HS-27A (cell line): ENCODE data around the gene TBX5.

Experiments
- DNase-seq: peaks from one replicate; pipeline ENCODE4 v3.0.0-alpha.2; 2012; ENCODE audit warnings: low read depth, missing footprints

Gene TBX5

DNA sequence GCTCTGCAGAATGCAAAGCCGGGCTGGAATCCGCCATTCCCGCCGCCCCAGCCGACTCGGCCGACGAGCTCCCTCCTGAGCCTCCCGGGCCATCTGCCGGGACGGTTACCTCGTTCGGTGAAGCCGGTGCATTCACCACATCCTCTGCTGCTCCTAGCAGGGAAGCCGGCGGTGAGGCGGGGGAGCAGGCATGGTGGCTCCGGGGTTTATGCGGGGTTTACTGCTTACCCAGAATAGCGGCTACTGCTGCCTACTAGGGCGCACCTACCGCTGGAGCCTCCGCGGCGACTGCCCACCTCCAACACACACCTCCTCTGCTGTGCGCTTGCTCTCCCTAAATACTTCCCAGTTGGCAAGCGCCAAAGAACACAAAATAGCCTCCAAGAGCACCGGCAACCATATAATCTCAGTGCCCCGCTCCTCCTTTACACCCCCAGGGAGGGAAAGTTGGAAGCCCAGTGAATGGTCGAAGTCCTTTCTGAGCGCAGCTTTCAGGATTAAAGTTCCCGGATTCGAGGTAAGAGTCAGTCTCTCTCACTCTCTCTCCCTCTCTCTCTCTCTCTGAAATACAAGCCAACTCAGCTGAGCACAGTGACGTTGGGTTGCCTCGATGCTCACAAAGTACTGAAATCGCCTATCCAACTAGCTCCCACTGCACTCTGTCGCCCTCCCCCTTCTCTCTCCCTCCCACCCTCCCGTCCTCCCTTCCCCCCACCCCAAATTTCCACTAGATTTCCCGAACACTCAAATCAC, at the start of gene TBX5:
TSS of gene TBX5 (minus strand) at position 626 of the 753 bp plus-strand sequence. CDS start 2,246 bp downstream, outside the sequence.
- DNase-seq = no peak

DNA sequence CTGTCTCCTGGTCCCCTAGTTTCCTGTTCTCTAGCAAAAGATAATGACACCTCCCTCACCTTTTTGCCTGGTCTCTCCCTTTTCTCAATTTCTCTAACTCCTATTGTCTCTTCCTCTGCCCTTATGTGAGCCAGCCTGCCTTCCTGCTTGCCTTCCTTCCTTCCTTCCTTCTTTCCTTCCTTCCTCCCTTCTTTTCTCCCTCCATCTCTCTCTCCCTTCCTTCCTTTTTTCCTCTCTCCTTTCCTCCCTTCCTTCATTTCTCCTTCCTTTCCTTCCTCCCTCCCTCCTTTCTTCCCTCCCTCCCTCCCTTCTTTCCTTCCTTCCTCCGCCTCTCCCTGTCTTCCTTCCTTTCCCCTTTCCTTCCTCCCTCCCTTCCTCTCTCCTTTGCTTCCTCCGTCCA, 45.7 kb upstream of the TBX5 start:
- DNase-seq = no peak

DNA sequence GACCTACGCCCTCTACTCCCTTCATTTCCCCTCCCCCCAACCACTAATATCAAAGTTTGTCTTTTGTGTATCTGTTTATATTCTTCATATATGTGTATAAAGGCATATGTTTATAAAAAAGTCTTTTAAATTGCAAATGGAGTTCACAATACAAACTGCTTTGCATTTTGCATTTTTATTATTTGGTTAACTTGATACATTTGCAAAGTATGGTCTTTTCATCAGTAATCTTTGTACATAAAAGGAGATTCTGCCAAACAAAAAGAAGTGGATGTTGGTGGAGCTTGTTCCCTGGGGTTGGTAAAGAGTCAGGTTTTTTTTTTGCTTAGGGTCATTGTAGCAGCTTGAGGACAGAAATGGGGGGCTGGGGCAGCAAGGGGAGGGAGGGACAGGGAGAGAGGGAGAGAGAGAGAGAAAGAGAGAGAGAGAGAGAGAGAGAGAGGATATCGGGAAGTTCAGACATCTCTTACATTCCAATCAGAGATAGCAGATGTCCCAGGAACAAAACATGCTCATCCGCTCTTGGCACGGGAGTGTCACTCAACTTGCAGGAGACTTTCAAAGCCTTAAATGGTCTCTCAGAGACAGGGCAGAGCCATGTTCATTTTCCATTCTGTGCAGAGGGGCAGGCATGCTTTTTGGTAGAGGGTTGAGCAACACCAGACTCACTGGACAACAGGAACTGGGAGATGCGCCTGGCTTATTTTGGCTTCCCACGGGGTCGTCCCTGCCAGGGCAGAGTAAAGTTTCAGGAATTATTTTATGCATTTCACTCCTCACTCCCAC, 44.8 kb upstream of the TBX5 start:
- no peak for DNase-seq

DNA sequence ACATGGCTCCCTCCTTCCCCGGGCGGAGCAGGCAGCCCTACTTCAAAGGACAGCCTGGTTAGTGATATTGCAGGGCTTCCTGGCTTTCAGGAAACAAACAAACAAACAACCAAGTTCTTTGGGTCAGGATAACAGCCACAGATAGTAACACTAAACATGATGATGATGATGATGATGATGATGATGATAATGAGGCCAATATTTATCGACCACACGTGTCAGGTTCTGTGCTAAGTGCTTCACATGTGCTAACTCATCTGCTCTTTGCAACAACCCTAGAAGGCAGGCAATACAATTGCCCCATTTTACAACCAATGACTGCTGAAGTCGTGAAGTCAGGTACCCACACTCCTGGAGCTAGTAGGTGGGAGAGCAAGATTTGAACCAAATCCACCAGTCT, 44.1 kb upstream of the TBX5 start:
- DNase-seq = no peak

DNA sequence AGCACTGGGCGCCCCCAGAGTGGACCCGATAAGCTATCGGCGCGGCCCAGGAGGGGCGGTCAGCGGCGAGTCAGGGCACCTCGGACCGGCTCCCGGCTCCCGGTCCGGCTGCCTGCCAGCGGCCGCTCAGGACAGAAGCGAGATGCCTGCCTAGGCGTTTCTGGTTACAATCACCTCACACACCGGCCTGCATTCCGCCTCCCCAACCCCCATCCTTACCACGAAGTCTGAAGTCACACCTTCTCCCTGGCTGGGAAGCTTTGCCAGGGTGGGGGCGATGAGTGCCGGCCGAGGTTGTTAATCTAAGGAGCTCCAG, 42.6 kb upstream of the TBX5 start:
- DNase-seq = no peak

DNA sequence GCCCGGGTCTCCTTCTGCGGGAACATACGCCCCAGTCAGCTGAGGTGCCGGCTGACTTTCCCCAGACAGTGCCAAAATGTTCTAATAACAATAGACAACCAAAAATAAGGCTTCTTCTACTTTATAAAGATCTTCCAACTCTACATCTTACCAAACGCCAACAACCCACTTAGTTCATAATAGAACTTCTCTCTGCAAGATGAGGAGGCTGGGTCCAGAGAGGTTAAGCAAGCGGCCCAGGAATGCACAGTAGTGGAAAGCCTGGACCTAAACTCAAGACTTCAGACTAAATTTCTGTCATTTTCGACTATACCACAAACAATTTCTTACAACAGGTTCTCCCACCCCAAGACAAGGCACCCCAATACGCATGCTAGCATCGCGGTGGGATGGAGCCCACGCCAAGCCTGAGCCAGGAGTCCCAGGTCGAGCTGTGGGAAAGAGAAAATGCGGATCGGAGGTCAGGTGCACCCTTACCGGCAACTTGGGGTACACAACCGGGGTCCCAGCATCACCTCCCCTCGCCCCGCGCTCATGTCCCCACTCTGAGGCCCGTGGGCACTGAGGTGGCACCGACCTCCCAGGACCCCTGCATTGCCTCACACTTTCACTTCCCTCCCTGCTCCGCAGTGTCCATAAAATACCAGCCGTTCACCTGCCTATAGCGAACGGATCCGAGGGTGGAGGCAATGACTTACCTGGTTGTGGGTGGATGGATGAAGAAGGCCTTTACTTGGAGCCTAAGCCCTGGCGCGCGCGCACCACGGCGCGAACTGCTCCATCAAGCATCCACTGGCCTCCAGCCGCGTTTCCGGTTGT, 42.1 kb upstream of the TBX5 start:
- DNase-seq = no peak

DNA sequence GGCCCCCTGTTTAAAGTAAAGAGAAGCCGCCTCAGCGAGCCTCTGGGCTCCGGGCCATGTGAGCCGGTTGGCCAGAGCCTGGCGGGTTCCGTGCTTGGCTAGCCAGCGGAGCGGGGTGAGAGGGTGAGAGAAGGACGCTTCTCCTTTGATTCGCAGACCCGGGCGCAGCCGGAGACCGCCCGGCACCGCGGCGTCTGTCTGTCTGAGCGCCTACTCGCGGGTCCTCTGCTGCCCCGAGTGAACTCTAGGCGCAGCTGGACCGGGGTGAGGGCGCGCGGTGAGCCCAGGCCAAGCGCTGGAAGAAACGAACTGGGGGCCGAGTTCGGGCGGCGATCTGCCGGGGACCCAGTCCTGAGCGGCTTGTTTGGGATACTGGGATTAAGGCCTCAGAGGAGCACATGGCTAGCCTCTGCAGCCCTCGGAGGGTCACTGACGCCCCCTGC, 41.4 kb upstream of the TBX5 start:
- no peak for DNase-seq

DNA sequence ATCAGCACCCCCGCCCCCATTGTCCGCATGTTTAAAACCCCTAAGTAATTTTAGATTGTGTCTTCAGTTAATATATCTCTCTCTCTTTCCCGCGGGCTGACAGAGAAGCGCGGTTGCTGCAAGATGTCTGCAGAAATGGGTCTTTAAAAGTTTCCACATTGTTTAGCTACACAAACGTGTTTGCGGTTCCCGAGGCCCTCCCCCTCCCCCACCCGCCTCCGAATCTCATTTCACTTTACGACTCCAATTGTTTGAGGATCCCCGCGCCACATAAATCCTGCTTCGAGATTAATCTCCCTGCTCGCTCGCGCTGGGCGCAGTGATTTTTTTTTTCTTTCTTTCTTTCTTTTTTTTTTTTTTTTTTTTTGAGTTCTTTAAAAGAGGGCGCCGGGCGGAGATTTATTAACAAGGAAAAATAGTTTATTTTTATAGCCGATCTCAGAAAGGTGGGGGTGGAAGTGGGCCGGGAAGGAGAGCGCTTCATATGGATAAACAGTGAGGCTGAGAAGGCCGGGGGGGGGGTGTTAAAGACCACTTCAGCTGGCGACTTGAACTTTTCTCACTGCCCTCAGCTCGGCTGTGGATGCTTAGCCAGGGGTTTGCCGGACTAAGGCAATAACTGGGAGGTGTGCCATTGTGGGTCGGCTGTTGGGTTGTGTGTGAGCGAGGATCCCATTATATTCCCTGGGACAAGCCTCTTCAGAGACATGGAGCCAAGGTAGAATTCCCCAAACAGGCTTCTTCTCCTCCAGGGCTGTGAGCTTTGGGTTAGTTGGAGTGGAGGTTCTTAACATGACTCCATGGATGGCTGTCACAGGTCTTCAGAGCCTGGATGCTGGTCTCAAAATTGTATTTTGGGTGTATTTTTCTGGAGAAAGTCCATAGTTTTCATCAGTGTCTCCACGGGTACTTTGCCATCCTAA, 39.7 kb upstream of the TBX5 start:
- no peak for DNase-seq

DNA sequence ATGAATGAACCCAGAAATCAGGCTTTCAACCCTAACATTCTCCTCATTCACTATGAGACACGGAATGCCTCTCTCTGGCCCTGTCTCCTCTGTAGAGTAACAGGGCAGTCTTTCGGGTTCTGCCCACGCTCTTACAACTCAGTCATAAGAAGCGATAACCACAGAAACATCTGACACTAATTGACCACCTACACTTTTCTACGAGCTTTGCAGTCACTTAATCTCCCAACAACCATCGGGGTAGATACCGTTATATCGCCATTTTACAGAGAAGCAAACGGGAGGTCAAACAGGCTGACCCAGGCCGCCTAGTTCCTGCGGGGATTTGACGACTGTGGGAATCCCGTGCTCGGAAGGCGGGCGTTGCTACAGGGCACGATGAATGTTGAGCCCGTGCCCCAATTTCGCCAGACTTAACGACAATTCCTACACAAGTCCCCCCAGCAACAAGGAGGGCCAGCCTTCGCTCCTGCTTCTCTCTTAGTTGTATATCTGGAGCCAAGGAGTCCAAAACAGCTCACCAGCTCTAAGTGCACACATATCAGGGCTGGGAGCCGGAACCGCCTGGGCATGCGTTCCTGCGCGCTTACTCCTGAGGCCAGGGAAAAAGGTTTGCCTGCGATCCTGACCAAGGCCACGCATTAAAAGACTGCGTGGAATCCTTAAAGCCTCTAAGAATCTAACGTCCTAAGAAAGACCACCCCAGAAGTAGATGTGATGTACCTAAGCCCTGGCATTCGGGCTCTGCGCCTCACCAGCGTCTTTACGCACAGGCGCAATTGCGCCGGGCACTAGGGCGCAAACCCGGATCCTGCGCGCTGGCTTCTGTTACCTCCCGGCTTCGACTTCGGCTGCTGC, 38.7 kb upstream of the TBX5 start:
- no peak for DNase-seq

DNA sequence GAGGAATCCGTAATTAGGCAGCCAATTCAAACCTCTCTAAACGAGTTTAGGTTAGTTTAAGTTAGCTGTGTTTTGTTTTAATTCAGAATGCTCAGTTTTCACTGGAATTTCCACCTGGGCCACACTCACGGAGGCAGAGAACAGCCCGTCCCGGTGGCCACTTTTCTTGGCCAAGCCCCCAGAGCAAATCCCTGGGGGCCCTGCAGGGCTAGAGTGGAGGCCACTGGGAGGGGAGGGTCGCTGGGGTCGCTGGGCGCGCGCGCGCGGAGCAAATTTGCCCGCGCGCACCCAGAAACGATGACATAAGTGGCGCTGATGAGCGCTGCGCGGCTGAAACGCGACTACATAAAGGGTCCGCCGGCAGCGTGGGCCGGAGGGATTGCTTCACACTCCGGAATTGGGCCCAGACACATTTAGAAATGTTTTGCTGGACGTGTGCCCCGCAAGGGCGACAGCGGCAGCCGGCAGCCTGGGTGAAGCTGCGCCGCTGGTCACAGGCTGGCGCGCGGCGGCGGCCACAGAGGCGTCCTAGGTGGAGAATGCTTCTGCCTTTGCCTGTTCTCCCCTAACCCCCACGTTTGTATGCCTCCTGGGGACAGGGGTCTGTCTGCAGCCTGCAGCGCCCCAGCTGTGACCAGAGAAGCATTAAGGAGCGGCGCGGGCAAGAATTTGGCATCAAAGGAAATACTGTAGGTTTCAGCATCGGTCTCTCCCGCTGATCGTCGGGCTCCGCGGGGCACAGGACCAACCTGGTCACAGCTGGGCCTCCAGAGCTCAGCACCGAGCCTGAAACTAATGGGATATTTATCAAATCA, 37.9 kb upstream of the TBX5 start:
- DNase-seq = no peak

DNA sequence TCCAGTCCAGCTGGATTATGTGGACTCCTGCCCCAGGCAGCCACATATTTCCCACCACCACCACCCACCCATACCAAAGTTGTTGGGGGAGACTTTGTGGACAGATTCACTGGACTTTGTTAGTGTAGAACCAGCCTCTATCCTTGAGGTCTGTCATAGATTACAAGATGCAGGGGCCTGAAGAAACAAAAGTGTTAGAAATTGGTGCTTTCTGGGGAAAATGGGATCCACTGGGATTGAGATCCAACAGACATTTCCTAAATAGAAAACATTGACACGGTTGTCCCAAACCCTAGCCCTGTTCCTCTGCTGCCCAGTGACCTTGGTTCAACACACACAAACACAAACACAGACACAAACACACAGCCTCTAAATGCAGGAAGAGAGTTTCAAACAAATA, 36.6 kb upstream of the TBX5 start:
- no peak for DNase-seq

DNA sequence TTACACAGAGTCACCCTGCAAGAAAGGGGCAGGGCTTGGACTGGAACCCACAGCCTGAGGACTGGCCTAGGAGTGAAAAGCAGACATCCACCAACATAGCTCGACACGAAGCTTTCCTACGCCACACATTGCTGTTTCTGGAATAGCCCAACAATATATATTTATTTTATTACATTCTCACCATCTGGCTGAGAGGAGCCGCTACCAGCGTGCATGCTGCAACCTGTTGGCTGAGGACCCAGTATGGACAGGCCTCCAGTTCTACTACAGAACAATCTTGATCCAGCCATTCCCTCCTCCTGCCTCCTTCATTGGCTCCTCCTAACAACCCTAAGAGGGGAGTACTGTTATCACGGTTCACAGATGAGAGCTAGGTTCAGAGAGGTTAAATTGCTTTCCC, 35.6 kb upstream of the TBX5 start:
- no peak for DNase-seq

DNA sequence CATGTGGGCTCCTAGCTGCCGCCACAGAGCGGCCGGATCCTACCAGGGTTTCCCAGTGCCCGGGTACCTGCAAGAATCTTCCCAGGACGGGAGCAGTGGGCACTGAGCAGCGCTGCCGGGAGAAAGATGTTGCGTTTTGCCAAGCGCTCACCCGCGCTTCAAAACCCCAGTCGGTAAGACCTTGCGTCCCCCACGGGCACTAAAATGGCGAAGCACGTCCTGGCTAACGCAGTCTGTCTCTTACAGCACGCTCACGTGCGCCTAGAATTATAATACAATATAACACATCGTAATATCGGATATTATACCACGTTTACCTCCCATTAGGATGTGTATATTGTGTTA, 35.1 kb upstream of the TBX5 start:
- DNase-seq = no peak

DNA sequence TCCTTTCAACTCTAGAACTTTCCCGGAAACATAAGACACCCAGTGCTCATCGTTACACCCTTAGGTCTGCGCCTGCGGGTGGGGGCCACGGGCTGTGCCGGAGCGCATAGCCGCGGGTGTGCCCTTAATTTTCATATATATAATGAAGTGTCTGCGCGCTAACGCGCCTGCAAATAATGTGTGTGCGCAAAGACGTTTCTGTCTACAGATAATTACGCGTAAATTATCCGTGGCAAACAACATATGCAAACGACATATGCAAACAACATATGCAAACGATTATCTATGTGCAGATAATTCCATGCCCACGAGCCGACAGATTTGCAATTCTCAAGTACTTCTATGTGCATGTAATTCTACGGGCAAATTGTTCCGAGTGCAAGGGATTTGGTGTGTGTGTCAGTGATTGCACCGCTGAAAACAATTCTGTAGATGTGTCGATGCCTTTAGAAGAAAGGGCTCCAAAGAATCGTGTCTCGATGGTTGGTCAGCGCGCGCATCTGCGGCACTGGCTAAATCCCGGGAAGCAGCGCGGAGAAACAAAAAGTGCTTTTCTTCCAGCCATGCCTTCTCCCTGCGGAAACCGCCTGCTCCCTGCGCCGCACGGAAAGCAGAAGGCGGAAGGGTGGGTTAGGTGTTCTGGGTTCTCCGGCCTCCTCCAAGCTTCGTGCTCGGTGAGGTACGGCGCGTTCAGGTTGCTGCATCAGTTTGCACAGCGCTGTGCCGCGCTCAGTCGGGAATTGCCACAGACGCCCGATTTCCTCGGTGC, 34.5 kb upstream of the TBX5 start:
- DNase-seq = no peak

DNA sequence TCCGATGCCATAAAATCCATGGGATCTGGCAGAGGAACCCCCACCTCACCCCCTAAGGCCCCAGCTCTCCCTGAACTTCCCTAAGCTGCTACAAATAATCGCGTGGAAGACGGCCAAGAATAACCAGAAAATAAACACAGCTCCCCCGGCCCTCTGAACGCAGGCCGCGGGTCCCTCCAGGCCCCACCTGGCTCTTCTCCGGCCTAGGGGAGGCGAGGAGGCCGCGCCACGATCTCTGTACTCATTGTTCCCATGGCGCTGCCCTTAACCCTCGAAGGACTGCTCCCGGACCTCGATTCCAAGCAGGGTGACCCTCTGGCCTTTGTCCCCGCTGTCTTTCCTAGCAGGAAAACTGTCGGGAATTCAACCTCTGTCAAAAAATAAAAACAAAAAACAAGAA, 33.9 kb upstream of the TBX5 start:
- no peak for DNase-seq

DNA sequence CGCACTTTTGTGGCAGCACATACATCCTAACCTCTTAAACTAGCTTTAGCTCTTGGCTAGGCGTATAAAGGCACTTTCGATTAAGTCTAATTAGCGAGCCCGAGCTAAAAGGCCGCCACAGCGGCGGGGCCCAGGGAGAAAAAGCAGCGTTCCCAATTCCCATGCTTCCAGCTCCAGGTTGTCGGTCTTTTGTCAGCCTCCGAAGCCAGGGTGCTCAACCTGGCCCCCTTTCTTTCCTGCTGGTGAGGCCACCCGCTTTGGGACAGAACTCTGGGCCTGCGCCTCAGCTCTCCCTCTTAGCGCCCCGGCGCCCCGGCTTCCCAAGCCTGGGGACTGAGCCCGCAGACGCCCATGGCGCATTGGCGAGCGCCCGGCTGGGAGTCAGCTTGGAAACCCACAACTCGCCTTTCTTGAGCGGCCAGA, 33.3 kb upstream of the TBX5 start:
- DNase-seq = no peak

DNA sequence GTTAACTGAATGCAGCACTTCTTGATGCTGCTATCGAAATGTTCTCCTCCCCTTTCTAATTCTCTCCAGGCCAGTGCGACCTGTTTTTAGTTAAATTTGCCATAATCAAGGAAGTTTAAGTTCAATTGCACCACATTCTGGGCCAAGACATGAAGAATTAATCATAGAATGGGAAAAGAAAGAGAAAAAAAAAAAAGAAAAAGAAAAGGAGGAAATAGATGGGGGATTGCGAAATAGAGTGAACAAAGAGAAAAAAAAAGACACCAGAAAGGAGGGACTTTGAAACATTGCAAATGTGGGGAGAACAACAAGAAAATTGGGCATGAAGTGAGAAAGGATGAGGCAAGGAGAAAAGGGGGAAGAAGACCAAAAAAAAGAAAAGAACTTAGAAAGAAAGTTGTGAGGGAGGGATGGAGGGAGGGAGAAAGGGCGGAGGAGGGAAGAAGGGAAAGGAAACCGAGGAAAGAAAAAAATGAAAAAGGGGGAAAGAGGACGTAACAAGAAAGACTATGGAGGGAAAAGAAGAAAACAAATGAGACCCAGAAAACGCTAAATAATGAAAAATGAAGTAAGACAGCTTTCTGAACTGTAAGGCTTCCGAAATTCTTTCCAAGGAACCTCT, 32.8 kb upstream of the TBX5 start:
- DNase-seq = no peak

DNA sequence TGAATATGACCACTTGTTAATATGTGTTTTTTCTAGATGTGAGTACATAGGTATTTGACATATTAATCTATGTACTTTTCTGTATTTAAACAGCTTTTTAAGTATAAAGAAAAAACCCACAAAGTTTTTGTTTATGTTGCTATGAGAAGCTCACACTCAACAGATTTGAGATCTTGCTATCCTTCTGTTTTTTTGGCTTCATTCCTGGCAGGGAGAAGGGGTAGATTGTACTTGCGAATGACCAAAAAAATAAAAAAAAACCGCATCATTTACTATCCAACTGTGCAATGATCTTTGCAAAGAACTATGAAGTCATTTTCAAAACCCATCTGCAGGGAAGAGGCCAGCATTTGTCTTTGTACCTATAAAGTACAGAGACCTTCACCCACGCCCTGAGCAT, 28.4 kb upstream of the TBX5 start:
- DNase-seq = no peak

DNA sequence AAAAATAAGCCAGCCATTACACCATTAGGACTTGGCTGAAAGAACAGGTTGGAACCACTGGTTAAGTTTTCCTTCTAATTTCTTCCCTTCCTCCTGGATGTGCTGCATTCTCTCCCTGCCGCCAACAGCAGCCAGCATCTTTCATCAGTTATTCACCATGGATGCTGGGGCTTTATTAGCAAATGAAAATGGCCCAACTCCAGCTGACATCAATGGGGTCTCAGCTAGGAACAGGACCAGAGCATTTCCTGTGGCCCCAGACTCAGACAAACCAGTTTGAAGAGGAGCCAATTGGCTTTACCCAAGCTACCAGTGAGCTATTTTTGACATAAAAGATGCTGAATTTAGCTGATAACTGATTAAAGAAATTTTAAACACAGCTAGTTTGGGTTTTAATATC, 26.0 kb upstream of the TBX5 start:
- no peak for DNase-seq
